Measurements from ENCODE around the gene LPIN3.

LPIN3 gene

GRCh38 chr20:41350408-41350962, 9.9 kb downstream of the LPIN3 start:
- no peak for DNase-seq (ENCODE audit: low spot score)

DNA sequence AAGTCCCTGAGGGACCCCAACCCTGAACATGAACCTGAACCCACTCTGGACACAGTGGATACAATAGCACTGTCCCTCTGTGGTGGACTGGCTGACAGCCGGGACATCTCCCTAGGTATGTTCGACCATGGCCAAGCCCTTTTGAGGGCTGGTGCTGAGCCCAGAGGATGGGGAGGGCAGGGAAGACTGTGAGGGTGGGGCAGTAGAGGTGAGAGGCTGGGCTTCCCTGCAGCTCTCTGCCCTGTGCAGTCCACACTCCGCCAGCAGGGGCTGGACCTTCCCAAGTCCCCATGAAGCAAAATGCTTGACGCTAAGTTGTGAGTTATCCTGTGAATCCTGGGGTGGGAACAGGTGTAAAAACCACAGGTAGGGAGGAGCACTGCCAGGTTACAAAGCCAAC, 11.5 kb downstream of the LPIN3 start:
- DNase-seq (ENCODE audit: low spot score), result no peak

GRCh38 chr20:41352666-41353065, 12.0 kb downstream of the LPIN3 start:
- no peak for DNase-seq (ENCODE audit: low spot score)

DNA sequence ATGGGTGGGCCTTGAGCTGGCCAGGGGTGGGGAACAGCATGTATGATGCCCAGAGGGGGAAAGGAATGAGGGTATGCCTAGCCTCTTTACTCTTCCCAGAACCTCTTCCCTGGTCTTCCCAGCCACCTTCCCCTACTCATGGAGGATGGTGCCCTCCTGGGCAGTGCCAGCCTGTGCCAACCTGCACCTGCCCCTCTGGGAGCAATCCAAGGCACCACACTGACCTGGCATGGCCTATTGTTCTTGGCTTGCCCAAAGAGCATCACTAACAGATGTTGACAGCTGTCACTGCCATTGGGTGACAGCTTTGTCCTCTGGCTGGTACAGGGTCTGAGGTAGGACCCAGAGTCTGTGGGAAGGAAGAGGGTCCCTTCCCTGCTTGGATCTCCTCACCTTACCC, 12.9 kb downstream of the LPIN3 start:
- DNase-seq (ENCODE audit: low spot score), result no peak

- no peak for DNase-seq (ENCODE audit: low spot score)
These were observed 14.6 kb downstream of the LPIN3 start for GRCh38 chr20:41355192-41355591.

DNA sequence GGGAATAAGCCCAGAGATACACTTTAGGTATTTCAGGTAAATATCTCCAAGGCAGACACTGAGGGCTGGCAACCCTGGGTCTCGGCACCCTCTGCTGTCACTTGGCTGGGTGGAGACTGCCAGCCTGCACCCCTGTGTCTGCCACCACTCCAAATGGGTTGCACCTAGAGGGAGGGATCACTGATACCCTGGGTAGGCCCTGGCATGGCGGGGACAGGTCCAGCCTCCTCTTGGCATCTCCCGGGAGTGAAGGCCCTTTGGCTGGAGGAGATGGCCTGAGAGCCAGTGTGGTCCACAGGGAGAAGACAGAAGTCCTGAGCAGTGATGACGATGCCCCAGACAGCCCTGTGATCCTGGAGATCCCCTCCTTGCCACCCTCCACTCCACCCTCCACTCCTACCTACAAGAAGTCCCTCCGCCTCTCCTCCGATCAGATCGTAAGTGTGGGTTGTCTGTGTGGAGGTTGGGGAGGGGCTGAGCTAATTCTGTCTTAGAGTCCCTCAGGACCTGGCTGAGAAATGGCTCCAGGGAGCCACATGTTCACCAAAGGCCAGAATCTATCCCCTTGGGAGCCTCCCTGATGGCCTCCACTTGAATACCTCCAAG, 15.1 kb downstream of the LPIN3 start:
- DNase-seq (ENCODE audit: low spot score), result no peak

DNA sequence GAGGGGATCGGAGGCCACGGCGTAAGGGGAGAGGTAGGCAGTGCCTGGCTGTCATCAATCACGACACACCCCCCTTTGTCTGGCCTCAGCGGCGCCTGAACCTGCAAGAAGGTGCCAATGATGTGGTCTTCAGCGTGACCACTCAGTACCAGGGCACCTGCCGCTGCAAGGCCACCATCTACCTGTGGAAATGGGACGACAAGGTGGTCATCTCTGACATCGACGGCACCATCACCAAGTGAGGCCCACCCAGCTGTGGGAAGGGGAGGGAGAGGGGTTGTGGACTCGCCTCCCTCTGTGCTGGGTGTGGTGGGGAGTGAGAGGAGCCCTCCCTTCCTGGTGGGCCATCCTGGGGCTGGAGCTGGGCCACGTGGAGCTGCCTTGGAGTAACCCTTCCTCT, 16.3 kb downstream of the LPIN3 start:
- no peak for DNase-seq (ENCODE audit: low spot score)

- DNase-seq (ENCODE audit: low spot score), result no peak
These were observed 17.0 kb downstream of the LPIN3 start for GRCh38 chr20:41357424-41358163.

DNA sequence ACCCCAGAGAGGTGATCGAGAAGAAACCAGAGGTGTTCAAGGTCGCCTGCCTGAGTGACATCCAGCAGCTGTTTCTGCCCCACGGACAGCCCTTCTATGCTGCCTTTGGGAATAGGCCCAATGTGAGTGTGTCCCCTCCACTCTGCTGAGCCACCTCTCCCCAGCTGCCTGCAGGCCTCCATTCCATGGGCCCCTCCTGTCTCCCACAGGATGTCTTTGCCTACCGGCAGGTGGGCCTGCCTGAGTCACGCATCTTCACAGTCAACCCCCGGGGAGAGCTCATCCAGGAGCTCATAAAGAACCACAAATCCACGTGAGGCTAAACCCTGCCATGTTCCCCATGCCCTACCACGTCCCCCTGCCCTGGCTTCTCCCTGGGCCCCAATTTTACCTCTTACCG, 17.6 kb downstream of the LPIN3 start:
- DNase-seq (ENCODE audit: low spot score), result no peak

- no peak for DNase-seq (ENCODE audit: low spot score)
These were observed 18.1 kb downstream of the LPIN3 start for GRCh38 chr20:41358717-41359116.

DNA sequence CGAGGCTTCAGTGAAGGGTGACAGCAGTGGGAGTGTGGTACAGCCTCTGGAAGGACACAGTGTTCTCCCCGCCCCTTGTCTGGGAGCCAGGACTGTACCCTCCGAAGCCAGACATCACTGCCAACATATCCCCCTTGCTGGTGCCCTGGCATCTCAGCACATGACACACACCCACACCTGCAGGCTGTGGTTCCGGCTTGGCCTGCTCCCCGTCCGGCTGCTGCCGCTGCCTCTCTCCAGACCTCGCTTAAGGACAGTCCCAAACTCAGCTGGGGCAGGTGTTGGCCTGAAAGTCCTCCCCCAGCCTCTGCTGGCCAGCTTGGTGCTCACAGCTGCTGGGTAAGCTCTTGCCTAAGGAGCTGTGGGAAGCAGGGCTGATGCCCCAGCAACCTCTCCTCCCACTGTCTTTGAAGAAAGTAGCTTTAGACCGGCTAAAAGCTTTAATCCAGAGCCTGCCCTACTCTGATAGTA, 19.0 kb downstream of the LPIN3 start:
- no peak for DNase-seq (ENCODE audit: low spot score)

GRCh38 chr20:41360831-41361756, 20.5 kb downstream of the LPIN3 start:
- no peak for DNase-seq (ENCODE audit: low spot score)

DNA sequence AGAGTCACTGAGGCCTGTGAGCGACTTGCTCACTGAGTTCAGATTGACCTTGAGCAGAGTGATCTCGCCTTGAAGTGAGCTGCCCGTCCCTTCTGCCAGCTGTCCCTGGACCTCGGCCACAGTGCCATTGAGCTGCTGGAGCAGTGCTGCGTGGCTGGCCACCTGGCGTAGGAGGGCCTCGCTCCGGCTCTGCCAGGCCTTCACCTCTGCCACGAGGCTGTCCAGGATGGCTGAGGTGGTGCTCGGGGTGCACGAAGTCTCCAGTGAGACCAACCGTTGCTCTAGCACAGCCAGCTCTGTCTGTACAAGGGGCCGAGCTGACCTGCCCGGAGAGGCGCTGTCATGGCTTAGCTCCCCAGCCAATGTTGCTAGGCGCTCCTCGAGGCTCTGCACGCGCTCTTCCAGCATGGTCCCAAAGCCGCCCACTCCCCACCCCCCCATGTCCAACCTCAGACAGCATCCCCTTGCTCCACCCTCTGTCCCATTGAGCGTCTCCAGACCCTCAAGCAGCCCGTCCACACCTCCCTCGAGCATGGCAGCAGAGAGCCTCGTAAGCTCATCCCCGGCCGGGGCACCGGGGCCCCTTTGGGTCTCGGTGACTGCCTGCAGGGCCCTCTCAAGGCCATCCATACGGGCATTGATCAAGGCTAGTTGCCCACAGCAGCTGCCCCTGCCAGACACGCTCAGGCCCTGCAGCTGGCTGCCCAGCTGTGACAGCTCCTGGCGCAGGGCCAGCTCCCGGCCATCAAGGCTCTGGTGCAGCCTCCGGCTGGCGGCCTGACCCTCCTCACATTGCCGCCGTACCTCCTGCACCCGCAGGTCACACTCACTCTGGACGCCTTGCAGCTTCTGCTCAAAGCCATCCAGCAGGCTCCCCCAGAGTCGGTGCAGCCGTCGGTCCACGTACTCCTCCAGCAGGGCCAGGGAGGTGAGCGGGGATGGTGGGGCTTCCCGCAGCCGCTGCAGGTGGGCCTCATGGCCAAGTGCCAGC, 21.4 kb downstream of the LPIN3 start:
- no peak for DNase-seq (ENCODE audit: low spot score)

DNA sequence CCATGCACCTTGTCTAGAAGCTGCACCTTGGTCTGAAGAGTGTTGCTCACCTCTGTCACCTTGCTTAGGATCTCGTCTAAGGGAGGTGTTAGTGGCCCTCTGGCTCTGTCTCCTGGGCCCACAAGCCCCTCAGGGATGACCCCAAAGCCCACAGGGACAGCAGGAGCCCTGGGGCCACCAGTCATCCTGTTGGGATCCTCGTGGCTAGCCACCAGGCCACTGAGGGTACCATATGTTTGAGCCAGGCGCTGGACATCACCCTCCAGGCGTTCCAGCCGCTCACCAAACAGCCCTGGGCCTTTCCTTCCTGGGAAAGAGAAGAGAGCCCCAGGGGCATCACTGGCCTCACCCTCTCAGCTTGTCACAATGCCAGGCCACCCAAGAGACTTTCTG, 22.1 kb downstream of the LPIN3 start:
- no peak for DNase-seq (ENCODE audit: low spot score)

- no peak for DNase-seq (ENCODE audit: low spot score)
These were observed 23.0 kb downstream of the LPIN3 start for GRCh38 chr20:41363601-41364000.

GRCh38 chr20:41364236-41364855, 23.7 kb downstream of the LPIN3 start:
- no peak for DNase-seq (ENCODE audit: low spot score)

DNA sequence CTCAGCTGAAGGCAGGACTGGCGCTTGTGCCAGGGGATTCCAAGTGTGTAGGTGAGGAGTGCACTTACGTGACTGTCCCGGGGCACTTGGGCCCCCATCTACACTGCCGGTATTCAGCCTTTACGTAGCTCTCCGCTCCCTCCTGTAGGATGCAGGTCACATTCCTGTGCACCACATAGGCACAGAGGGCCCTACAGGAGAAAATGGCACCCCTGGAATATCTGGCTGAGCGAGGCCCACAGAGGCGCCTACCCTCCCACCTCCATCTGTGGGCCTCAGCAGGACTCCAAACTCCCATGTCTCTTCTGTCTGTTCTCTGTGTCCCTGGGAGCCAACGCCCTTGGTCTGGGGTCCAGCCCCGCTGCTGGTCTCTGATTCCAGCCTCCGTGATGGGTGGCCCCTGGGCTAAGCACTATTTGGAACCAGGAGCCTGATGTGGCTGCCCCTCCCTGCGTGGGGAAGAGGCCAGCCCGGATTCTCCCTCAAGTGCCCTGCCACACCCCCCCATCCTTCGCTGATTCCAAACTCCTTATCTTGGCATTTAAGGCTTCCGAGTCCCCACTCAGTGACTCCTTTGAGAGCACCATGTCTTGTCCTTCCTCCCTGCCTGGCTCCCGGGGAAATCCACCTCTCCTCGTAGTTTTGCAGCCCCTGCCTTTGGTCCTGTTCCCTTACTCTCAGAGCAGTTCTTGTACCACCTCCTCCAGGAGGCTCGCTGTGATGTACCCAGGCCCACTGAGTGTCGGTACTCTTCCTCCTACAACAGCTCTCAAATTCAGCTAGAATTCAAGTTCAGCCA, 24.5 kb downstream of the LPIN3 start:
- DNase-seq (ENCODE audit: low spot score), result no peak

DNA sequence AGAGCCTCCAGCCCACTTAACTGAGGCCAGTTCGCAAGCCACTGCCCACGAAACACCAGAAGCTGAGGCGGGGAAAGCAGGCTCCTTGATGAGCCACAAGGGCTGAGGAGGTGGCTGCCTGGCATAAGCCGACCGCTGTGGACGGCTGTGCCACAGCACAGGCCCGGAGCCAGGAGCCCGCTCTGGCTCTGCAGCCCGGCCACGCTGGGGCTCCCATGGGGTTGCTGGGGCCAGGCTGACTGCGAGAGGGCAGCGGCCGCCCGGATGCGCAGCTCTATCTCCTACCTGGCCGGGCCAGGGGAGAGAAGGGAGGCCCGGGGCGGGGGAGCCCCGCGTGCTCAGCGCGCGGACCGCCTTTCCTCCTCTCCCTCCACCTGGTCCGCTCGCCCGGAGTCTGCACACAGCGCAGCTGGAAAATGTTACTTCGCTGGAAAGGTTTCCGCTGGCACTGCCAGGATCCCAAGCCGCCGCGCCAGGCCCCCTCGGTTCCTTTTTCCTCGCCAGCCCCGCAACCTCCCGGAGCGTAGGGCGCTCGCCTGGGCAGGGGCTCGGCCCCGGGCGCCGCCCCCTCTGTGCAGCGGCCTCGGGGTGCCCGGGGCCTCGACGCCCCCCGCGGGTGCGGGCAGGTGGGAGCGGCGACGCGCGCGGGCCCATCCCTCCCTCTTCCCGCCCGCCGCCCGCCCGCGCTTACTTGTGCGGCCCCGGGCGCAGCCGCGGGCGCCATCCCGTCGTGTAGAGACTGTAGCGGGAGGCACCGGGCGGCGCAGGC, 25.3 kb downstream of the LPIN3 start:
- DNase-seq (ENCODE audit: low spot score), result no peak

Measured in CD4-positive, alpha-beta T cell treated with Interleukin-15 for 4 hours (primary cell).